ENCODE measurements around the gene CSNK1D. TPM values are rescaled to one million over a fixed set of nuclear protein-coding genes. Genes with fewer than 3 reads are reported as not detected.
A peak's percentile ranks its signal among the peaks of the same experiment; 100 is the strongest.

The CSNK1D gene
- total and polyA plus RNA-seq, 4 donors, result 39.9 to 153 (median 101) TPM

- H3K36me3 ChIP-seq (ENCODE audit: control insufficient read depth in 1 of 2, insufficient read depth in 2 of 2, low read length in 1 of 2), result no peaks in the 10 kb centered on the region
- intact Hi-C loops (cut with DNase I), result no loop called here
- ATAC-seq (ENCODE audit: low FRiP score), result no peak
- no peaks in the 10 kb centered on the region for H3K9me3 ChIP-seq (ENCODE audit: control insufficient read depth, low read length)
- H3K4me1 ChIP-seq (ENCODE audit: control insufficient read depth in 1 of 2, insufficient read depth in 2 of 2, low read length in 2 of 2), result no peaks in the 10 kb centered on the region
- no peak for DNase-seq
- WGBS, 2 donors, result 91 to 95% methylated on average over 15 of the region's 15 CpGs
- H3K27ac ChIP-seq (ENCODE audit: low read depth in 1 of 2, low read length in 2 of 2), result no peak overlapping the region
- H3K4me3 ChIP-seq (ENCODE audit: low read length in 2 of 2), result no peak overlapping the region
- peaks cover 0 to 3% of the 10 kb centered on the region in 2 donors for H3K27me3 ChIP-seq (ENCODE audit: control insufficient read depth in 1 of 2, insufficient read depth in 2 of 2, low read length in 1 of 2)
These were observed 47.2 kb downstream of the CSNK1D start for GRCh38 chr17:82226146-82226808.

- DNase-seq, result peak in 1 of 2 donors; percentile 70
- intact Hi-C loops (cut with DNase I), result no loop called here
- no peak overlapping the region for H3K27ac ChIP-seq (ENCODE audit: low read depth in 1 of 2, low read length in 2 of 2)
- no peak for ATAC-seq (ENCODE audit: low FRiP score)
- 87 to 90% methylated on average over 22 to 24 of the region's 24 CpGs for WGBS, 2 donors
- H3K9me3 ChIP-seq (ENCODE audit: control insufficient read depth, low read length), result no peaks in the 10 kb centered on the region
- no peaks in the 10 kb centered on the region for H3K4me1 ChIP-seq (ENCODE audit: control insufficient read depth in 1 of 2, insufficient read depth in 2 of 2, low read length in 2 of 2)
- H3K36me3 ChIP-seq (ENCODE audit: control insufficient read depth in 1 of 2, insufficient read depth in 2 of 2, low read length in 1 of 2), result no peaks in the 10 kb centered on the region
- H3K4me3 ChIP-seq (ENCODE audit: low read length in 2 of 2), result no peak overlapping the region
- H3K27me3 ChIP-seq (ENCODE audit: control insufficient read depth in 1 of 2, insufficient read depth in 2 of 2, low read length in 1 of 2), result peaks cover 0 to 3% of the 10 kb centered on the region in 2 donors
These were observed 48.0 kb downstream of the CSNK1D start for GRCh38 chr17:82225368-82226029.

- DNase-seq, result no peak
- ATAC-seq (ENCODE audit: low FRiP score), result no peak
- no peak overlapping the region for H3K4me3 ChIP-seq (ENCODE audit: low read length in 2 of 2)
- no peaks in the 10 kb centered on the region for H3K4me1 ChIP-seq (ENCODE audit: control insufficient read depth in 1 of 2, insufficient read depth in 2 of 2, low read length in 2 of 2)
- no peaks in the 10 kb centered on the region for H3K36me3 ChIP-seq (ENCODE audit: control insufficient read depth in 1 of 2, insufficient read depth in 2 of 2, low read length in 1 of 2)
- WGBS, 2 donors, result 80 to 82% methylated on average over 8 of the region's 8 CpGs
- no peak overlapping the region for H3K27ac ChIP-seq (ENCODE audit: low read depth in 1 of 2, low read length in 2 of 2)
- H3K9me3 ChIP-seq (ENCODE audit: control insufficient read depth, low read length), result no peaks in the 10 kb centered on the region
- H3K27me3 ChIP-seq (ENCODE audit: control insufficient read depth in 1 of 2, insufficient read depth in 2 of 2, low read length in 1 of 2), result peaks cover 0 to 3% of the 10 kb centered on the region in 2 donors
- intact Hi-C loops (cut with DNase I), result no loop called here
These were observed 48.8 kb downstream of the CSNK1D start for GRCh38 chr17:82224666-82225065.

GRCh38 chr17:82223517-82223916 is 50.0 kb downstream of the CSNK1D start:
- intact Hi-C loops (cut with DNase I), result no loop called here
- Histone ChIP-seq H3K36me3 (ENCODE audit: control insufficient read depth in 1 of 2, insufficient read depth in 2 of 2, low read length in 1 of 2) (no peaks in the 10 kb centered on the region), H3K27me3 (ENCODE audit: control insufficient read depth in 1 of 2, insufficient read depth in 2 of 2, low read length in 1 of 2) (no peaks in the 10 kb centered on the region), H3K4me3 (ENCODE audit: low read length in 2 of 2) (no peak overlapping the region), H3K4me1 (ENCODE audit: control insufficient read depth in 1 of 2, insufficient read depth in 2 of 2, low read length in 2 of 2) (no peaks in the 10 kb centered on the region), H3K9me3 (ENCODE audit: control insufficient read depth, low read length) (no peaks in the 10 kb centered on the region), H3K27ac (ENCODE audit: low read depth in 1 of 2, low read length in 2 of 2) (no peak overlapping the region)
- no peak for ATAC-seq (ENCODE audit: low FRiP score)
- 78% methylated on average over 5 of the region's 5 CpGs for WGBS, 2 donors
- no peak for DNase-seq

GRCh38 chr17:82222816-82223215 is 50.7 kb downstream of the CSNK1D start:
- Histone ChIP-seq H3K9me3 (ENCODE audit: control insufficient read depth, low read length) (no peaks in the 10 kb centered on the region), H3K27ac (ENCODE audit: low read depth in 1 of 2, low read length in 2 of 2) (no peak overlapping the region), H3K4me3 (ENCODE audit: low read length in 2 of 2) (no peak overlapping the region), H3K36me3 (ENCODE audit: control insufficient read depth in 1 of 2, insufficient read depth in 2 of 2, low read length in 1 of 2) (no peaks in the 10 kb centered on the region), H3K27me3 (ENCODE audit: control insufficient read depth in 1 of 2, insufficient read depth in 2 of 2, low read length in 1 of 2) (no peaks in the 10 kb centered on the region), H3K4me1 (ENCODE audit: control insufficient read depth in 1 of 2, insufficient read depth in 2 of 2, low read length in 2 of 2) (no peaks in the 10 kb centered on the region)
- DNase-seq (no peak), ATAC-seq (ENCODE audit: low FRiP score) (no peak)
- intact Hi-C loops (cut with DNase I), result no loop called here
- WGBS, 2 donors, result 81 to 84% methylated on average over 10 of the region's 10 CpGs

GRCh38 chr17:82221341-82221902 is 52.1 kb downstream of the CSNK1D start:
- H3K4me1 ChIP-seq (ENCODE audit: control insufficient read depth in 1 of 2, insufficient read depth in 2 of 2, low read length in 2 of 2), result no peaks in the 10 kb centered on the region
- DNase-seq (no peak), ATAC-seq (ENCODE audit: low FRiP score) (no peak)
- no peaks in the 10 kb centered on the region for H3K27me3 ChIP-seq (ENCODE audit: control insufficient read depth in 1 of 2, insufficient read depth in 2 of 2, low read length in 1 of 2)
- 80 to 83% methylated on average over 10 of the region's 10 CpGs for WGBS, 2 donors
- intact Hi-C loops (cut with DNase I), result no loop called here
- H3K27ac ChIP-seq (ENCODE audit: low read depth in 1 of 2, low read length in 2 of 2), result no peak overlapping the region
- no peak overlapping the region for H3K4me3 ChIP-seq (ENCODE audit: low read length in 2 of 2)
- H3K9me3 ChIP-seq (ENCODE audit: control insufficient read depth, low read length), result no peaks in the 10 kb centered on the region
- H3K36me3 ChIP-seq (ENCODE audit: control insufficient read depth in 1 of 2, insufficient read depth in 2 of 2, low read length in 1 of 2), result no peaks in the 10 kb centered on the region

GRCh38 chr17:82219753-82220709 is 53.5 kb downstream of the CSNK1D start:
- H3K9me3 ChIP-seq (ENCODE audit: control insufficient read depth, low read length), result no peaks in the 10 kb centered on the region
- no peaks in the 10 kb centered on the region for H3K27me3 ChIP-seq (ENCODE audit: control insufficient read depth in 1 of 2, insufficient read depth in 2 of 2, low read length in 1 of 2)
- no peak overlapping the region for H3K27ac ChIP-seq (ENCODE audit: low read depth in 1 of 2, low read length in 2 of 2)
- H3K4me3 ChIP-seq (ENCODE audit: low read length in 2 of 2), result no peak overlapping the region
- H3K36me3 ChIP-seq (ENCODE audit: control insufficient read depth in 1 of 2, insufficient read depth in 2 of 2, low read length in 1 of 2), result no peaks in the 10 kb centered on the region
- H3K4me1 ChIP-seq (ENCODE audit: control insufficient read depth in 1 of 2, insufficient read depth in 2 of 2, low read length in 2 of 2), result no peaks in the 10 kb centered on the region
- DNase-seq (peak in 1 of 2 donors; percentile 74), ATAC-seq (ENCODE audit: low FRiP score) (no peak)
- 85 to 90% methylated on average over 9 to 11 of the region's 11 CpGs for WGBS, 2 donors
- intact Hi-C loops (cut with DNase I), result no loop called here

- no peaks in the 10 kb centered on the region for H3K9me3 ChIP-seq (ENCODE audit: control insufficient read depth, low read length)
- no peaks in the 10 kb centered on the region for H3K36me3 ChIP-seq (ENCODE audit: control insufficient read depth in 1 of 2, insufficient read depth in 2 of 2, low read length in 1 of 2)
- no peaks in the 10 kb centered on the region for H3K27me3 ChIP-seq (ENCODE audit: control insufficient read depth in 1 of 2, insufficient read depth in 2 of 2, low read length in 1 of 2)
- intact Hi-C loops (cut with DNase I), result no loop called here
- no peaks in the 10 kb centered on the region for H3K4me1 ChIP-seq (ENCODE audit: control insufficient read depth in 1 of 2, insufficient read depth in 2 of 2, low read length in 2 of 2)
- ATAC-seq (ENCODE audit: low FRiP score), result no peak
- WGBS, 2 donors, result 88 to 93% methylated on average over 5 to 7 of the region's 7 CpGs
- H3K27ac ChIP-seq (ENCODE audit: low read depth in 1 of 2, low read length in 2 of 2), result no peak overlapping the region
- H3K4me3 ChIP-seq (ENCODE audit: low read length in 2 of 2), result no peak overlapping the region
- DNase-seq, result no peak
These were observed 54.4 kb downstream of the CSNK1D start for GRCh38 chr17:82219083-82219482.

All from aorta (tissue), 5 donors.